GM12891 (cell line): ENCODE data around the gene KIF6.

Source experiments
- DNase-seq: peaks from one replicate; pipeline ENCODE4 v3.0.0; 2011; ENCODE audit warnings: low spot score; ENCODE audit not compliant: insufficient read length
- FAIRE-seq: peaks from 2 replicates; lab custom pipeline; 2011; peaks lifted over from hg19 to GRCh38; lab: Jason Lieb, UNC
- PAX5 ChIP-seq: IDR thresholded peaks from 2 replicates; pipeline ENCODE4 v1.6.1; 2011; ENCODE audit warnings: low read length, moderate library complexity, mild to moderate bottlenecking; ENCODE audit not compliant: insufficient read depth, severe bottlenecking
- POLR2A ChIP-seq: IDR thresholded peaks from 2 replicates; pipeline ENCODE4 v1.6.1; 2011; ENCODE audit warnings: low read depth, low read length, control low read depth
- POLR2AphosphoS5 ChIP-seq: IDR thresholded peaks from 2 replicates; pipeline ENCODE4 v1.6.1; 2011; ENCODE audit warnings: low read depth, low read length, control low read depth
- POU2F2 ChIP-seq: IDR thresholded peaks from 2 replicates; pipeline ENCODE4 v1.6.1; 2011; ENCODE audit warnings: low read depth, mild to moderate bottlenecking, control low read depth, low read length, moderate library complexity
- SPI1 ChIP-seq: IDR thresholded peaks from 2 replicates; pipeline ENCODE4 v1.6.1; 2011; ENCODE audit warnings: low read depth, low read length, control low read depth
- TAF1 ChIP-seq: IDR thresholded peaks from 2 replicates; pipeline ENCODE4 v1.6.1; 2011; ENCODE audit warnings: low read depth, low read length, control low read depth

Gene KIF6

GRCh38 chr6:39707962-39708683 lies 17.1 kb downstream of the KIF6 start:
- no peak for DNase-seq
- no peak for FAIRE-seq
- TF ChIP-seq POLR2AphosphoS5 (no peak), PAX5 (no peak), TAF1 (no peak), SPI1 (no peak), POLR2A (no peak), POU2F2 (no peak)

- no peak for DNase-seq
- no peak for FAIRE-seq
- TF ChIP-seq POLR2AphosphoS5 = no peak
- TF ChIP-seq POU2F2 = no peak
- TF ChIP-seq SPI1 = no peak
- no peak for TF ChIP-seq TAF1
- no peak for TF ChIP-seq PAX5
- no peak for TF ChIP-seq POLR2A
Observed at GRCh38 chr6:39706819-39707335, 18.3 kb downstream of the KIF6 start.

- TF ChIP-seq POLR2A = no peak
- no peak for TF ChIP-seq PAX5
- no peak for TF ChIP-seq SPI1
- no peak for TF ChIP-seq TAF1
- no peak for TF ChIP-seq POU2F2
- no peak for TF ChIP-seq POLR2AphosphoS5
- DNase-seq = no peak
- no peak for FAIRE-seq
Observed at GRCh38 chr6:39702265-39702664, 22.9 kb downstream of the KIF6 start.

- FAIRE-seq (no peak), DNase-seq (no peak)
Observed at GRCh38 chr6:39700362-39700761, 24.8 kb downstream of the KIF6 start.

GRCh38 chr6:39698789-39699188 lies 26.4 kb downstream of the KIF6 start:
- FAIRE-seq (no peak), DNase-seq (no peak)
- no peak for TF ChIP-seq SPI1
- TF ChIP-seq POLR2A = no peak
- no peak for TF ChIP-seq POU2F2
- no peak for TF ChIP-seq TAF1
- no peak for TF ChIP-seq POLR2AphosphoS5
- no peak for TF ChIP-seq PAX5

More at GRCh38 chr6:39700362-39700761, 24.8 kb downstream of the KIF6 start:
- TF ChIP-seq POU2F2 = no peak
- no peak for TF ChIP-seq SPI1
- no peak for TF ChIP-seq PAX5
- no peak for TF ChIP-seq POLR2AphosphoS5
- TF ChIP-seq POLR2A = no peak
- no peak for TF ChIP-seq TAF1

- DNase-seq (no peak), FAIRE-seq (no peak)
- no peak for TF ChIP-seq POLR2AphosphoS5
- no peak for TF ChIP-seq SPI1
- TF ChIP-seq POLR2A = no peak
- TF ChIP-seq POU2F2 = no peak
- TF ChIP-seq PAX5 = no peak
Observed at GRCh38 chr6:39696986-39697788, 28.0 kb downstream of the KIF6 start.

- TF ChIP-seq PAX5 (no peak), POLR2AphosphoS5 (no peak), POLR2A (no peak), SPI1 (no peak), POU2F2 (no peak), TAF1 (no peak)
- no peak for FAIRE-seq
Observed at GRCh38 chr6:39695447-39695846, 29.8 kb downstream of the KIF6 start.

GRCh38 chr6:39693206-39693605 lies 32.0 kb downstream of the KIF6 start:
- FAIRE-seq (no peak), DNase-seq (no peak)
- no peak for TF ChIP-seq POLR2A
- TF ChIP-seq TAF1 = no peak
- TF ChIP-seq POLR2AphosphoS5 = no peak
- no peak for TF ChIP-seq POU2F2
- TF ChIP-seq PAX5 = no peak
- no peak for TF ChIP-seq SPI1

More at GRCh38 chr6:39695447-39695846, 29.8 kb downstream of the KIF6 start:
- no peak for DNase-seq

GRCh38 chr6:39688494-39688893 lies 36.7 kb downstream of the KIF6 start:
- FAIRE-seq (no peak), DNase-seq (no peak)
- TF ChIP-seq PAX5 (no peak), SPI1 (no peak), TAF1 (no peak), POLR2AphosphoS5 (no peak)

- no peak for DNase-seq
- no peak for FAIRE-seq
- TF ChIP-seq POLR2AphosphoS5 (no peak), SPI1 (no peak), POLR2A (no peak), TAF1 (no peak), PAX5 (no peak), POU2F2 (no peak)
Observed at GRCh38 chr6:39686976-39687375, 38.2 kb downstream of the KIF6 start.
